ENCODE measurements around the gene GDNF.

Gene GDNF

GRCh38 chr5:37812365-37812764 lies 27.5 kb downstream of the GDNF start:
- Histone ChIP-seq H2BK5ac (ENCODE audit: low read length) (no peak overlapping the region), H3K27me3 (ENCODE audit: control insufficient read depth in 3 of 3, insufficient read depth in 3 of 3, low read depth in 1 of 3, low read length in 3 of 3) (peaks cover 0 to 3% (median 0%) of the 10 kb centered on the region in 3 experiments), H3K23ac (ENCODE audit: low read depth, low read length, poor library complexity) (no peak overlapping the region), H3K27ac (replicated peaks; ENCODE audit: low read length) (no peak overlapping the region), H3K9ac (ENCODE audit: low read depth, low read length, poor library complexity) (no peak overlapping the region), H2BK15ac (ENCODE audit: low read length) (no peak overlapping the region), H3K4me3 (ENCODE audit: low read length in 2 of 2) (no peak overlapping the region), H2BK12ac (ENCODE audit: low read length) (no peak overlapping the region), H2AK5ac (ENCODE audit: low read depth, low read length) (no peak overlapping the region), H3K4me1 (ENCODE audit: control insufficient read depth in 2 of 2, insufficient read depth in 1 of 2, low read depth in 1 of 2, low read length in 2 of 2) (peaks cover 3 to 9% of the 10 kb centered on the region in 2 donors), H2AFZ (ENCODE audit: low read length) (no peak overlapping the region), H2BK120ac (ENCODE audit: low read depth, low read length) (no peak overlapping the region), H3K4me2 (ENCODE audit: insufficient read depth, low read length, poor library complexity, severe bottlenecking) (no peak overlapping the region), H3K9me3 (replicated peaks in 1 of 2; ENCODE audit: control insufficient read depth in 2 of 2, insufficient read depth in 1 of 2, low read depth in 1 of 2, low read length in 2 of 2) (no peaks in the 10 kb centered on the region), H3K18ac (ENCODE audit: low read length) (no peak overlapping the region), H3K4ac (ENCODE audit: low read length) (no peak overlapping the region), H4K91ac (ENCODE audit: low read depth, low read length, poor library complexity) (no peak overlapping the region), H3K14ac (ENCODE audit: low read length) (no peak overlapping the region), H3K36me3 (replicated peaks in 1 of 2; ENCODE audit: control insufficient read depth in 2 of 2, insufficient read depth in 2 of 2, low read length in 2 of 2) (no peaks in the 10 kb centered on the region), H4K8ac (ENCODE audit: low read depth, low read length) (no peak overlapping the region), H3K79me1 (ENCODE audit: low read depth, low read length) (no peaks in the 10 kb centered on the region)
- WGBS, 2 donors (ENCODE audit: extremely low coverage in 2 of 2, insufficient read length in 2 of 2, insufficient replicate concordance in 1 of 2) = no CpG with 5 or more reads among the region's 2 CpGs
- DNase-seq (ENCODE audit: low spot score) = no peak

- Histone ChIP-seq H3K27me3 (ENCODE audit: control insufficient read depth in 3 of 3, insufficient read depth in 3 of 3, low read depth in 1 of 3, low read length in 3 of 3) (peaks cover 0 to 3% (median 0%) of the 10 kb centered on the region in 3 experiments), H2BK15ac (ENCODE audit: low read length) (no peak overlapping the region), H2BK5ac (ENCODE audit: low read length) (no peak overlapping the region), H3K14ac (ENCODE audit: low read length) (no peak overlapping the region), H3K23ac (ENCODE audit: low read depth, low read length, poor library complexity) (no peak overlapping the region), H2AK5ac (ENCODE audit: low read depth, low read length) (no peak overlapping the region), H3K9me3 (replicated peaks in 1 of 2; ENCODE audit: control insufficient read depth in 2 of 2, insufficient read depth in 1 of 2, low read depth in 1 of 2, low read length in 2 of 2) (no peaks in the 10 kb centered on the region), H2BK12ac (ENCODE audit: low read length) (no peak overlapping the region), H3K27ac (replicated peaks; ENCODE audit: low read length) (no peak overlapping the region), H2BK120ac (ENCODE audit: low read depth, low read length) (no peak overlapping the region), H4K8ac (ENCODE audit: low read depth, low read length) (no peak overlapping the region), H3K4me1 (ENCODE audit: control insufficient read depth in 2 of 2, insufficient read depth in 1 of 2, low read depth in 1 of 2, low read length in 2 of 2) (peaks cover under 1 to 9% of the 10 kb centered on the region in 2 donors), H3K18ac (ENCODE audit: low read length) (no peak overlapping the region), H3K79me1 (ENCODE audit: low read depth, low read length) (no peaks in the 10 kb centered on the region), H3K36me3 (replicated peaks in 1 of 2; ENCODE audit: control insufficient read depth in 2 of 2, insufficient read depth in 2 of 2, low read length in 2 of 2) (no peaks in the 10 kb centered on the region), H3K4ac (ENCODE audit: low read length) (no peak overlapping the region), H4K91ac (ENCODE audit: low read depth, low read length, poor library complexity) (no peak overlapping the region), H2AFZ (ENCODE audit: low read length) (no peak overlapping the region), H3K9ac (ENCODE audit: low read depth, low read length, poor library complexity) (no peak overlapping the region), H3K4me3 (ENCODE audit: low read length in 2 of 2) (no peak overlapping the region), H3K4me2 (ENCODE audit: insufficient read depth, low read length, poor library complexity, severe bottlenecking) (no peak overlapping the region)
- DNase-seq (ENCODE audit: low spot score) = no peak
- no CpG with 5 or more reads among the region's 10 CpGs for WGBS, 2 donors (ENCODE audit: extremely low coverage in 2 of 2, insufficient read length in 2 of 2, insufficient replicate concordance in 1 of 2)
These were observed 28.0 kb downstream of the GDNF start for GRCh38 chr5:37811866-37812265.

GRCh38 chr5:37810311-37810710 lies 29.5 kb downstream of the GDNF start:
- Histone ChIP-seq H3K18ac (ENCODE audit: low read length) (no peak overlapping the region), H2BK12ac (ENCODE audit: low read length) (no peak overlapping the region), H4K8ac (ENCODE audit: low read depth, low read length) (no peak overlapping the region), H2AFZ (ENCODE audit: low read length) (no peak overlapping the region), H3K4me2 (ENCODE audit: insufficient read depth, low read length, poor library complexity, severe bottlenecking) (no peak overlapping the region), H2BK5ac (ENCODE audit: low read length) (no peak overlapping the region), H3K14ac (ENCODE audit: low read length) (no peak overlapping the region), H3K9me3 (replicated peaks in 1 of 2; ENCODE audit: control insufficient read depth in 2 of 2, insufficient read depth in 1 of 2, low read depth in 1 of 2, low read length in 2 of 2) (no peaks in the 10 kb centered on the region), H2AK5ac (ENCODE audit: low read depth, low read length) (no peak overlapping the region), H3K4ac (ENCODE audit: low read length) (no peak overlapping the region), H2BK120ac (ENCODE audit: low read depth, low read length) (no peak overlapping the region), H4K91ac (ENCODE audit: low read depth, low read length, poor library complexity) (no peak overlapping the region), H3K79me1 (ENCODE audit: low read depth, low read length) (no peaks in the 10 kb centered on the region), H3K9ac (ENCODE audit: low read depth, low read length, poor library complexity) (no peak overlapping the region), H2BK15ac (ENCODE audit: low read length) (no peak overlapping the region), H3K4me1 (ENCODE audit: control insufficient read depth in 2 of 2, insufficient read depth in 1 of 2, low read depth in 1 of 2, low read length in 2 of 2) (no peaks in the 10 kb centered on the region), H3K27me3 (ENCODE audit: control insufficient read depth in 3 of 3, insufficient read depth in 3 of 3, low read depth in 1 of 3, low read length in 3 of 3) (peaks cover 0 to 3% (median 0%) of the 10 kb centered on the region in 3 experiments), H3K36me3 (replicated peaks in 1 of 2; ENCODE audit: control insufficient read depth in 2 of 2, insufficient read depth in 2 of 2, low read length in 2 of 2) (no peaks in the 10 kb centered on the region), H3K23ac (ENCODE audit: low read depth, low read length, poor library complexity) (no peak overlapping the region), H3K27ac (replicated peaks; ENCODE audit: low read length) (no peak overlapping the region), H3K4me3 (ENCODE audit: low read length in 2 of 2) (no peak overlapping the region)
- DNase-seq (ENCODE audit: low spot score) = no peak
- no CpG with 5 or more reads among the region's 14 CpGs for WGBS, 2 donors (ENCODE audit: extremely low coverage in 2 of 2, insufficient read length in 2 of 2, insufficient replicate concordance in 1 of 2)

GRCh38 chr5:37808945-37809344 lies 30.9 kb downstream of the GDNF start:
- H3K23ac ChIP-seq (ENCODE audit: low read depth, low read length, poor library complexity) = no peak overlapping the region
- WGBS, 2 donors (ENCODE audit: extremely low coverage in 2 of 2, insufficient read length in 2 of 2, insufficient replicate concordance in 1 of 2) = no CpG with 5 or more reads among the region's 5 CpGs
- no peaks in the 10 kb centered on the region for H3K79me1 ChIP-seq (ENCODE audit: low read depth, low read length)
- H3K9me3 ChIP-seq (replicated peaks in 1 of 2; ENCODE audit: control insufficient read depth in 2 of 2, insufficient read depth in 1 of 2, low read depth in 1 of 2, low read length in 2 of 2) = peaks cover 0 to 2% of the 10 kb centered on the region in 2 donors
- H4K8ac ChIP-seq (ENCODE audit: low read depth, low read length) = no peak overlapping the region
- H3K18ac ChIP-seq (ENCODE audit: low read length) = no peak overlapping the region
- no peak overlapping the region for H2AK5ac ChIP-seq (ENCODE audit: low read depth, low read length)
- no peak overlapping the region for H3K4me3 ChIP-seq (ENCODE audit: low read length in 2 of 2)
- peaks cover 0 to 3% (median 0%) of the 10 kb centered on the region in 3 experiments for H3K27me3 ChIP-seq (ENCODE audit: control insufficient read depth in 3 of 3, insufficient read depth in 3 of 3, low read depth in 1 of 3, low read length in 3 of 3)
- no peak overlapping the region for H2BK120ac ChIP-seq (ENCODE audit: low read depth, low read length)
- H3K4me2 ChIP-seq (ENCODE audit: insufficient read depth, low read length, poor library complexity, severe bottlenecking) = no peak overlapping the region
- no peak for DNase-seq (ENCODE audit: low spot score)
- no peak overlapping the region for H3K9ac ChIP-seq (ENCODE audit: low read depth, low read length, poor library complexity)
- H3K14ac ChIP-seq (ENCODE audit: low read length) = no peak overlapping the region
- H2BK5ac ChIP-seq (ENCODE audit: low read length) = no peak overlapping the region
- H3K4me1 ChIP-seq (ENCODE audit: control insufficient read depth in 2 of 2, insufficient read depth in 1 of 2, low read depth in 1 of 2, low read length in 2 of 2) = no peaks in the 10 kb centered on the region
- no peak overlapping the region for H2BK15ac ChIP-seq (ENCODE audit: low read length)
- no peak overlapping the region for H3K4ac ChIP-seq (ENCODE audit: low read length)
- no peak overlapping the region for H2BK12ac ChIP-seq (ENCODE audit: low read length)
- no peak overlapping the region for H2AFZ ChIP-seq (ENCODE audit: low read length)
- H3K27ac ChIP-seq (replicated peaks; ENCODE audit: low read length) = no peak overlapping the region
- no peak overlapping the region for H4K91ac ChIP-seq (ENCODE audit: low read depth, low read length, poor library complexity)
- no peaks in the 10 kb centered on the region for H3K36me3 ChIP-seq (replicated peaks in 1 of 2; ENCODE audit: control insufficient read depth in 2 of 2, insufficient read depth in 2 of 2, low read length in 2 of 2)
